ENCODE data around the gene PLS3.
"Not testable (repeated sequence)": the region's sequence is repeated elsewhere in the genome, so short reads cannot be mapped to it uniquely, and the experiment has no call there.

PLS3 gene

GRCh38 chrX:115630204-115630603, 69.2 kb downstream of the PLS3 start:
- Histone ChIP-seq H3K79me2 (ENCODE audit: insufficient read depth, low read length) (no peaks in the 10 kb centered on the region), H3K4me2 (ENCODE audit: low read depth, low read length, poor library complexity, severe bottlenecking) (no peak overlapping the region), H3K27ac (ENCODE audit: low read depth, low read length) (no peak overlapping the region), H3K9me3 (ENCODE audit: insufficient read depth, low read length) (no peaks in the 10 kb centered on the region), H3K4me3 (ENCODE audit: insufficient read depth, low read length, poor library complexity, severe bottlenecking) (no peak overlapping the region), H3K9me2 (replicated peaks; ENCODE audit: insufficient read depth, low read length) (no peaks in the 10 kb centered on the region), H3F3A (ENCODE audit: insufficient read depth) (no peaks in the 10 kb centered on the region), H2AFZ (ENCODE audit: low read depth, low read length, severe bottlenecking) (no peak overlapping the region), H3K36me3 (ENCODE audit: low read length) (no peaks in the 10 kb centered on the region), H4K20me1 (ENCODE audit: low read depth, low read length) (no peaks in the 10 kb centered on the region), H3K9ac (ENCODE audit: low read length) (no peak overlapping the region), H3K27me3 (ENCODE audit: low read length) (no peaks in the 10 kb centered on the region)
- TF ChIP-seq EZH2phosphoT487 (conservative IDR thresholded peaks at IDR 0.05; ENCODE audit: low read length) (no peak), CTCF (IDR thresholded peaks at IDR 0.05; ENCODE audit: insufficient read depth, low read length, poor library complexity, severe bottlenecking) (no peak)

GRCh38 chrX:115632455-115632854, 71.5 kb downstream of the PLS3 start:
- H3K4me3 ChIP-seq (ENCODE audit: insufficient read depth, low read length, poor library complexity, severe bottlenecking) = no peak overlapping the region
- H3K27ac ChIP-seq (ENCODE audit: low read depth, low read length) = no peak overlapping the region
- no peaks in the 10 kb centered on the region for H3K27me3 ChIP-seq (ENCODE audit: low read length)
- H3K9me3 ChIP-seq (ENCODE audit: insufficient read depth, low read length) = no peaks in the 10 kb centered on the region
- H3K4me2 ChIP-seq (ENCODE audit: low read depth, low read length, poor library complexity, severe bottlenecking) = no peak overlapping the region
- H3K36me3 ChIP-seq (ENCODE audit: low read length) = no peaks in the 10 kb centered on the region
- no peaks in the 10 kb centered on the region for H4K20me1 ChIP-seq (ENCODE audit: low read depth, low read length)
- no peak overlapping the region for H3K9ac ChIP-seq (ENCODE audit: low read length)
- H3K9me2 ChIP-seq (replicated peaks; ENCODE audit: insufficient read depth, low read length) = no peaks in the 10 kb centered on the region
- H3F3A ChIP-seq (ENCODE audit: insufficient read depth) = no peaks in the 10 kb centered on the region
- no peaks in the 10 kb centered on the region for H3K79me2 ChIP-seq (ENCODE audit: insufficient read depth, low read length)
- no peak for TF ChIP-seq EZH2phosphoT487 (conservative IDR thresholded peaks at IDR 0.05; ENCODE audit: low read length)
- TF ChIP-seq CTCF (IDR thresholded peaks at IDR 0.05; ENCODE audit: insufficient read depth, low read length, poor library complexity, severe bottlenecking) = no peak
- no peak overlapping the region for H2AFZ ChIP-seq (ENCODE audit: low read depth, low read length, severe bottlenecking)

- H3K27ac ChIP-seq (ENCODE audit: low read depth, low read length); H3K4me3 ChIP-seq (ENCODE audit: insufficient read depth, low read length, poor library complexity, severe bottlenecking); H3K9me2 ChIP-seq (replicated peaks; ENCODE audit: insufficient read depth, low read length); H3K27me3 ChIP-seq (ENCODE audit: low read length); H3K36me3 ChIP-seq (ENCODE audit: low read length); H3K79me2 ChIP-seq (ENCODE audit: insufficient read depth, low read length); H2AFZ ChIP-seq (ENCODE audit: low read depth, low read length, severe bottlenecking); H4K20me1 ChIP-seq (ENCODE audit: low read depth, low read length); H3K9me3 ChIP-seq (ENCODE audit: insufficient read depth, low read length); H3K4me2 ChIP-seq (ENCODE audit: low read depth, low read length, poor library complexity, severe bottlenecking); H3K9ac ChIP-seq (ENCODE audit: low read length); H3F3A ChIP-seq (ENCODE audit: insufficient read depth): not testable (repeated sequence)
Observed at GRCh38 chrX:115633397-115633796, 72.4 kb downstream of the PLS3 start.

GRCh38 chrX:115639334-115639880, 78.4 kb downstream of the PLS3 start:
- H3K36me3 ChIP-seq (ENCODE audit: low read length) = no peaks in the 10 kb centered on the region
- H2AFZ ChIP-seq (ENCODE audit: low read depth, low read length, severe bottlenecking) = no peak overlapping the region
- no peaks in the 10 kb centered on the region for H3K27me3 ChIP-seq (ENCODE audit: low read length)

More at GRCh38 chrX:115639334-115639880, 78.4 kb downstream of the PLS3 start:
- H3K79me2 ChIP-seq (ENCODE audit: insufficient read depth, low read length) = no peaks in the 10 kb centered on the region
- no peak overlapping the region for H3K27ac ChIP-seq (ENCODE audit: low read depth, low read length)
- H3F3A ChIP-seq (ENCODE audit: insufficient read depth) = no peaks in the 10 kb centered on the region
- H3K9me3 ChIP-seq (ENCODE audit: insufficient read depth, low read length) = no peaks in the 10 kb centered on the region
- TF ChIP-seq EZH2phosphoT487 (conservative IDR thresholded peaks at IDR 0.05; ENCODE audit: low read length) (no peak), CTCF (IDR thresholded peaks at IDR 0.05; ENCODE audit: insufficient read depth, low read length, poor library complexity, severe bottlenecking) (no peak)
- no peaks in the 10 kb centered on the region for H4K20me1 ChIP-seq (ENCODE audit: low read depth, low read length)
- no peak overlapping the region for H3K4me2 ChIP-seq (ENCODE audit: low read depth, low read length, poor library complexity, severe bottlenecking)
- H3K4me3 ChIP-seq (ENCODE audit: insufficient read depth, low read length, poor library complexity, severe bottlenecking) = no peak overlapping the region
- no peaks in the 10 kb centered on the region for H3K9me2 ChIP-seq (replicated peaks; ENCODE audit: insufficient read depth, low read length)
- no peak overlapping the region for H3K9ac ChIP-seq (ENCODE audit: low read length)
